SK-N-SH (cell line): ENCODE data around the gene EXOC2. TPM values are rescaled to one million over a fixed set of nuclear protein-coding genes. Genes with fewer than 3 reads are reported as not detected.

ENCODE experiments used
- CTCF ChIA-PET: fragments of 300-600, 350-600 bp; formaldehyde crosslinking; extraction: SDS; loops from one replicate; lab custom pipeline; 2021; lab: Yijun Ruan, JAX
- POLR2A ChIA-PET: fragments of 350-600 bp; sonication (Branson Sonifier 250); formaldehyde crosslinking; extraction: SDS; loops from one replicate; lab custom pipeline; 2020; ENCODE audit warnings: antibody characterized with exemption, inconsistent platforms; lab: Yijun Ruan, JAX
- DNase-seq: peaks from one replicate; pipeline ENCODE4 v3.0.0; 2012
- H2AFZ ChIP-seq: fragments of 200-600 bp; sonication (generic); 2 replicates; pipeline ENCODE4 v1.8.1; 2016; ENCODE audit warnings: antibody characterized with exemption, mild to moderate bottlenecking, low read depth
- H3F3A ChIP-seq: fragments of 200-600 bp; sonication (generic); replicated peaks from 2 replicates; pipeline ENCODE3; 2016; ENCODE audit warnings: antibody characterized with exemption, mild to moderate bottlenecking; ENCODE audit not compliant: insufficient read depth
- H3K27ac ChIP-seq, 2 experiments: fragments of 200-500 bp in 1 of 2; fragments of 200-600 bp in 1 of 2; sonication (Bioruptor generic) in 1 of 2; sonication (generic), shearing (Covaris generic) in 1 of 2; 2 replicates each; pipeline versions ENCODE4 v1.5.1 to v1.6.1; 2014 to 2016; ENCODE audit warnings: low read depth in 2 of 2, inconsistent platforms in 1 of 2, low read length in 1 of 2, mild to moderate bottlenecking in 1 of 2, mixed read lengths in 1 of 2
- H3K27me3 ChIP-seq: fragments of 200-600 bp; sonication (generic), shearing (Covaris generic); 2 replicates; pipeline ENCODE4 v1.6.1; 2016; ENCODE audit warnings: mixed run types; ENCODE audit not compliant: insufficient read depth
- H3K36me3 ChIP-seq, 2 experiments: fragments of 200-500 bp in 1 of 2; fragments of 200-600 bp in 1 of 2; sonication (Bioruptor generic) in 1 of 2; sonication (generic) in 1 of 2; replicated peaks in 1 of 2; 2 replicates each; pipeline versions ENCODE3 to v1.5.1; 2014 to 2016; ENCODE audit warnings: low read length in 1 of 2, mild to moderate bottlenecking in 1 of 2; ENCODE audit not compliant: insufficient read depth in 2 of 2, control insufficient read depth in 1 of 2
- H3K4me1 ChIP-seq, 2 experiments: fragments of 200-500 bp in 1 of 2; fragments of 200-600 bp in 1 of 2; sonication (Bioruptor generic) in 1 of 2; sonication (generic), shearing (Covaris generic) in 1 of 2; 2 replicates each; pipeline versions ENCODE4 v1.5.1 to v1.6.1; 2014 to 2016; ENCODE audit warnings: low read depth in 1 of 2, low read length in 1 of 2, mixed run types in 1 of 2; ENCODE audit not compliant: insufficient read depth in 2 of 2, control insufficient read depth in 1 of 2
- H3K4me2 ChIP-seq: fragments of 200-600 bp; sonication (generic), shearing (Covaris generic); 2 replicates; pipeline ENCODE4 v1.6.1; 2017; ENCODE audit warnings: mixed run types
- H3K4me3 ChIP-seq, 2 experiments: fragments of 200-500 bp in 1 of 2; fragments of 200-600 bp in 1 of 2; sonication (Bioruptor generic) in 1 of 2; sonication (generic), shearing (Covaris generic) in 1 of 2; 2 replicates each; pipeline versions ENCODE4 v1.5.1 to v1.8.1; 2014 to 2016; ENCODE audit warnings: low read depth in 2 of 2, inconsistent platforms in 1 of 2, low read length in 1 of 2, mild to moderate bottlenecking in 1 of 2, mixed read lengths in 1 of 2, moderate library complexity in 1 of 2
- H3K79me2 ChIP-seq: fragments of 200-600 bp; sonication (generic); 2 replicates; pipeline ENCODE4 v1.8.1; 2017; ENCODE audit warnings: mild to moderate bottlenecking; ENCODE audit not compliant: insufficient read depth
- H3K9ac ChIP-seq: fragments of 200-600 bp; sonication (generic); 2 replicates; pipeline ENCODE4 v1.6.1; 2017; ENCODE audit warnings: mixed run types
- H3K9me2 ChIP-seq: fragments of 200-600 bp; sonication (generic); 2 replicates; pipeline ENCODE4 v1.6.1; 2017; ENCODE audit warnings: mixed run types
- H3K9me3 ChIP-seq: fragments of 200-600 bp; sonication (generic); 2 replicates; pipeline ENCODE4 v1.6.1; 2017; ENCODE audit warnings: mixed run types, mild to moderate bottlenecking, moderate library complexity
- H4K20me1 ChIP-seq: fragments of 200-600 bp; sonication (generic); 2 replicates; pipeline ENCODE4 v1.6.1; 2017; ENCODE audit warnings: mild to moderate bottlenecking, mixed run types; ENCODE audit not compliant: insufficient read depth
- CHD2 ChIP-seq: fragments of 150-350 bp; IDR thresholded peaks from 2 replicates; pipeline ENCODE4 v1.6.1; 2018; ENCODE audit warnings: low read length; ENCODE audit not compliant: partially characterized antibody
- ELF1 ChIP-seq: IDR thresholded peaks from 2 replicates; pipeline ENCODE4 v1.4.0; 2012
- FOSL2 ChIP-seq: IDR thresholded peaks from 2 replicates; pipeline ENCODE4 v1.4.0; 2012; ENCODE audit warnings: low read depth, mild to moderate bottlenecking, moderate library complexity, borderline replicate concordance
- FOXM1 ChIP-seq: IDR thresholded peaks from 2 replicates; pipeline ENCODE4 v1.4.0; 2012; ENCODE audit warnings: low read depth, mild to moderate bottlenecking
- GABPA ChIP-seq: IDR thresholded peaks from 2 replicates; pipeline ENCODE4 v1.4.0; 2012; ENCODE audit warnings: low read depth, mild to moderate bottlenecking
- JUND ChIP-seq: IDR thresholded peaks from 2 replicates; pipeline ENCODE4 v1.4.0; 2012
- MEF2A ChIP-seq: IDR thresholded peaks from 2 replicates; pipeline ENCODE4 v1.4.0; 2012; ENCODE audit warnings: low read depth, borderline replicate concordance
- RAD21 ChIP-seq: IDR thresholded peaks from 2 replicates; pipeline ENCODE4 v1.6.1; 2012; ENCODE audit warnings: mild to moderate bottlenecking, low read length
- RCOR1 ChIP-seq: fragments of 150-350 bp; IDR thresholded peaks from 2 replicates; pipeline ENCODE4 v1.6.1; 2017; ENCODE audit warnings: antibody characterized with exemption, low read length
- RFX5 ChIP-seq: IDR thresholded peaks from 2 replicates; pipeline ENCODE4 v1.6.1; 2012; ENCODE audit warnings: mild to moderate bottlenecking, improper control_type of control experiment, low read length
- RXRA ChIP-seq: IDR thresholded peaks from 2 replicates; pipeline ENCODE4 v1.4.0; 2012; ENCODE audit warnings: low read depth, mild to moderate bottlenecking, borderline replicate concordance
- SIN3A ChIP-seq: IDR thresholded peaks from 2 replicates; pipeline ENCODE4 v1.6.1; 2012; ENCODE audit warnings: low read depth, mild to moderate bottlenecking, low read length, moderate library complexity, borderline replicate concordance
- TCF12 ChIP-seq: IDR thresholded peaks from 2 replicates; pipeline ENCODE4 v1.4.0; 2012
- TEAD4 ChIP-seq: IDR thresholded peaks from 2 replicates; pipeline ENCODE4 v1.4.0; 2012; ENCODE audit warnings: mild to moderate bottlenecking, borderline replicate concordance; ENCODE audit not compliant: insufficient read depth
- YY1 ChIP-seq: IDR thresholded peaks from 2 replicates; pipeline ENCODE4 v1.4.0; 2012; ENCODE audit warnings: low read depth, mild to moderate bottlenecking
- WGBS: methylation state at CpG from one replicate; pipeline ENCODE4 v1.1.6; 2017; ENCODE audit warnings: low lambda C conversion rate; 5-methylcytosine and 5-hydroxymethylcytosine counted together
- polyA plus RNA-seq, 3 experiments: library from polyadenylated mRNA; depleted of rRNA; stranded (reverse); fragments of >200 nt; gene quantifications; 2 replicates each; pipeline ENCODE4 v1.2.3, GENCODE V29; 2012
- TF ChIP-seq, protein P1 (sequence below): fragments of 200-600 bp; sonication (generic); IDR thresholded peaks from 2 replicates; pipeline ENCODE4 v1.6.1; 2017; ENCODE audit warnings: antibody characterized with exemption, mild to moderate bottlenecking, moderate library complexity
- TF ChIP-seq, protein P2 (sequence below): IDR thresholded peaks from 2 replicates; pipeline ENCODE4 v1.4.0; 2012; ENCODE audit warnings: low read depth
- TF ChIP-seq, protein P3 (sequence below): fragments of 150-350 bp; IDR thresholded peaks from 2 replicates; pipeline ENCODE4 v1.6.1; 2016; ENCODE audit warnings: mild to moderate bottlenecking, low read depth, low read length
- TF ChIP-seq, protein P4 (sequence below): IDR thresholded peaks from 2 replicates; pipeline ENCODE4; 2012

Gene EXOC2
- polyA plus RNA-seq, 1 of the 3 experiments (the other 2 are of a cell fraction): 10.6 TPM

DNA sequence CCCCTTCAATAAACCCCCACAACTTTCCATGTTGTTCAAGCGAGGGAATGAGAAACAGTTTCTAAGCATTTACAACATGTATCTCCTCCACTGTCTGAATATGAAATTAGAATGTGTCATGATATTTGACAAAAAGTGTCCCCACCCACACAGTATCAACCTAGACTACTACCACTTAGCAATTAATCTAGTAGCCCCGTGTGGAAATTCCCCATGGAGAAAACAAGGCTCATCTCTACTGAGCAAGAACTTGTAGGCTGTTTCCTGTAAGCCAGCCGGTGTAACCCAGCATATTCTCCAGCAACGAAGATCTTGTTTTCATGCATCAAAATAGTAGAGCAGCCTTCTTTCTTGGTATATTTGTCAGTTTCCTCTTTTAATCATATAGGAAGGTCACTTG is 186.4 kb downstream of the EXOC2 start:
- H3K4me3 ChIP-seq: no peak overlapping the region
- H3K4me2 ChIP-seq: no peak overlapping the region
- no peak for DNase-seq
- H3K9me3 ChIP-seq: no peaks in the 10 kb centered on the region
- no peaks in the 10 kb centered on the region for H3K4me1 ChIP-seq
- peaks cover 6 to 9% of the 10 kb centered on the region in 2 experiments for H3K36me3 ChIP-seq
- H3K27me3 ChIP-seq: no peaks in the 10 kb centered on the region
- no peaks in the 10 kb centered on the region for H3F3A ChIP-seq
- H3K27ac ChIP-seq: no peak overlapping the region
- H3K79me2 ChIP-seq: no peaks in the 10 kb centered on the region
- no peak overlapping the region for H2AFZ ChIP-seq
- WGBS: 92% methylated on average over 4 of the region's 4 CpGs
- no peak overlapping the region for H3K9ac ChIP-seq
- CTCF ChIA-PET: no interaction called here
- TF ChIP-seq, protein P1, sequence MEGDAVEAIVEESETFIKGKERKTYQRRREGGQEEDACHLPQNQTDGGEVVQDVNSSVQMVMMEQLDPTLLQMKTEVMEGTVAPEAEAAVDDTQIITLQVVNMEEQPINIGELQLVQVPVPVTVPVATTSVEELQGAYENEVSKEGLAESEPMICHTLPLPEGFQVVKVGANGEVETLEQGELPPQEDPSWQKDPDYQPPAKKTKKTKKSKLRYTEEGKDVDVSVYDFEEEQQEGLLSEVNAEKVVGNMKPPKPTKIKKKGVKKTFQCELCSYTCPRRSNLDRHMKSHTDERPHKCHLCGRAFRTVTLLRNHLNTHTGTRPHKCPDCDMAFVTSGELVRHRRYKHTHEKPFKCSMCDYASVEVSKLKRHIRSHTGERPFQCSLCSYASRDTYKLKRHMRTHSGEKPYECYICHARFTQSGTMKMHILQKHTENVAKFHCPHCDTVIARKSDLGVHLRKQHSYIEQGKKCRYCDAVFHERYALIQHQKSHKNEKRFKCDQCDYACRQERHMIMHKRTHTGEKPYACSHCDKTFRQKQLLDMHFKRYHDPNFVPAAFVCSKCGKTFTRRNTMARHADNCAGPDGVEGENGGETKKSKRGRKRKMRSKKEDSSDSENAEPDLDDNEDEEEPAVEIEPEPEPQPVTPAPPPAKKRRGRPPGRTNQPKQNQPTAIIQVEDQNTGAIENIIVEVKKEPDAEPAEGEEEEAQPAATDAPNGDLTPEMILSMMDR: no peak
- TF ChIP-seq TEAD4: no peak
- TF ChIP-seq RAD21: no peak
- no peak for TF ChIP-seq FOXM1
- TF ChIP-seq, all 33 proteins: peak for 0
- POLR2A ChIA-PET: no interaction called here
- H3K9me2 ChIP-seq: no peaks in the 10 kb centered on the region
- no peaks in the 10 kb centered on the region for H4K20me1 ChIP-seq

DNA sequence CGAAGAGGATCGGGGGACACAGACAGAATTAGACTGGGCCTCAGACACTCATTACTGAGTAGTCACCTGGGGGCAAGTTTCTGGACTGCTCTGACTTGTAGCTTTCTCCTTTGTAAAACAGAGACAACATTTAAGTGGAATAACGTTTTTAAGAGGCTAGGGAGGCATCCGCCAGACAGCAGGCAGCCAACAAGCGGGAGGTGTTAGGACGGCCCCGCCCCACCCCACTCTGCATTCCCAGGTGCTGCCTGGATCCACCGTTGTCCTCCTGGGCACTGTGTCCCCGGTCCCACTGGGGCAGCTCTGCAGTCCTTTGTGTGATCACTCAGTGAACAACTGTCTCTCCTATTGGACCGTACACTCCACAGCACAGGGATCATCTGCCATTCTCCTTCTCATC is 187.6 kb downstream of the EXOC2 start:
- no peak for TF ChIP-seq SIN3A
- no peak for TF ChIP-seq TCF12
- WGBS: 88% methylated on average over 10 of the region's 10 CpGs
- Histone ChIP-seq H3K27me3 (no peaks in the 10 kb centered on the region), H3K4me2 (no peak overlapping the region), H3K9me3 (no peaks in the 10 kb centered on the region), H3K27ac (no peak overlapping the region), H2AFZ (no peak overlapping the region), H3K9ac (no peak overlapping the region), H3K36me3 (peaks cover 0 to 9% of the 10 kb centered on the region in 2 experiments), H3K4me3 (no peak overlapping the region), H3K79me2 (no peaks in the 10 kb centered on the region), H3K4me1 (no peaks in the 10 kb centered on the region), H3F3A (no peaks in the 10 kb centered on the region), H3K9me2 (no peaks in the 10 kb centered on the region), H4K20me1 (no peaks in the 10 kb centered on the region)
- ChIA-PET CTCF (interaction anchor here (1.3 kb wide), 1 partner anchor 88 kb away, joined by 4 read pairs; no protein-coding TSS in a partner anchor), POLR2A (no interaction called here)
- DNase-seq: no peak

DNA sequence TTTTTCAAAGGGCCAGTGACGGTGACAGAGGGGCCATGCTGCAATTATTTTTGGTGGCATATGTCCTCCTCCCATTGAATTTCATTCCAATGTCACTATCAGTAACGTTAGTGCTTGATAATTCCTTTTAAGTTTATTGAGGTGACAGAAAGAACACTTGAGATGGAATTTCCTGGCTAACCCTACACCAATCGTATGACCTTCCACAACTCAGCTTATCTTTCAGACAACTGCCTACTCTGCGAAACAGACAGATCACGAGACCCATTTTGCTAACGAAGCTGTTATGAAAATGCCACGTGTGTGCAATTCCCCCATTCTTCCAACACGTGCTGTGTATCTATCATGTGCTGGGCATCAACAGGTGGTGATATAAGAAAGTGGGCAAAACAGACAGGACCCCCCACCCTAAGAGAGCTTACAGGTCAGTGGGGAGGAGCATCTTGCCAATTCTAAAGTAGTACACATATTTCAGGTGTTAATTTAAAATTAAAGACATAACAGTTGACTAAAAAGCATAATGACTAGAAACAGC is 188.4 kb downstream of the EXOC2 start:
- Histone ChIP-seq H3K27ac (no peak overlapping the region), H2AFZ (no peak overlapping the region), H3K4me2 (no peak overlapping the region), H3K4me3 (no peak overlapping the region), H3K36me3 (peaks cover 0 to 8% of the 10 kb centered on the region in 2 experiments), H3F3A (no peaks in the 10 kb centered on the region), H3K9me2 (no peaks in the 10 kb centered on the region), H3K79me2 (no peaks in the 10 kb centered on the region), H3K9ac (no peak overlapping the region), H4K20me1 (no peaks in the 10 kb centered on the region), H3K4me1 (no peaks in the 10 kb centered on the region), H3K9me3 (no peaks in the 10 kb centered on the region), H3K27me3 (no peaks in the 10 kb centered on the region)
- no peak for DNase-seq
- ChIA-PET CTCF (interaction anchor here (1.3 kb wide), 1 partner anchor 89 kb away, joined by 4 read pairs; no protein-coding TSS in a partner anchor), POLR2A (no interaction called here)
- 93% methylated on average over 8 of the region's 8 CpGs for WGBS
- TF ChIP-seq CHD2 (no peak), RXRA (no peak), MEF2A (no peak), FOXM1 (no peak), GABPA (no peak), RFX5 (no peak), ELF1 (no peak), RCOR1 (no peak), JUND (no peak), YY1 (no peak), FOSL2 (no peak), TEAD4 (no peak), TCF12 (no peak)
- TF ChIP-seq, protein P2, sequence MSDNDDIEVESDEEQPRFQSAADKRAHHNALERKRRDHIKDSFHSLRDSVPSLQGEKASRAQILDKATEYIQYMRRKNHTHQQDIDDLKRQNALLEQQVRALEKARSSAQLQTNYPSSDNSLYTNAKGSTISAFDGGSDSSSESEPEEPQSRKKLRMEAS: no peak
- TF ChIP-seq, protein P3, sequence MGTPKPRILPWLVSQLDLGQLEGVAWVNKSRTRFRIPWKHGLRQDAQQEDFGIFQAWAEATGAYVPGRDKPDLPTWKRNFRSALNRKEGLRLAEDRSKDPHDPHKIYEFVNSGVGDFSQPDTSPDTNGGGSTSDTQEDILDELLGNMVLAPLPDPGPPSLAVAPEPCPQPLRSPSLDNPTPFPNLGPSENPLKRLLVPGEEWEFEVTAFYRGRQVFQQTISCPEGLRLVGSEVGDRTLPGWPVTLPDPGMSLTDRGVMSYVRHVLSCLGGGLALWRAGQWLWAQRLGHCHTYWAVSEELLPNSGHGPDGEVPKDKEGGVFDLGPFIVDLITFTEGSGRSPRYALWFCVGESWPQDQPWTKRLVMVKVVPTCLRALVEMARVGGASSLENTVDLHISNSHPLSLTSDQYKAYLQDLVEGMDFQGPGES: no peak
- TF ChIP-seq, protein P4, sequence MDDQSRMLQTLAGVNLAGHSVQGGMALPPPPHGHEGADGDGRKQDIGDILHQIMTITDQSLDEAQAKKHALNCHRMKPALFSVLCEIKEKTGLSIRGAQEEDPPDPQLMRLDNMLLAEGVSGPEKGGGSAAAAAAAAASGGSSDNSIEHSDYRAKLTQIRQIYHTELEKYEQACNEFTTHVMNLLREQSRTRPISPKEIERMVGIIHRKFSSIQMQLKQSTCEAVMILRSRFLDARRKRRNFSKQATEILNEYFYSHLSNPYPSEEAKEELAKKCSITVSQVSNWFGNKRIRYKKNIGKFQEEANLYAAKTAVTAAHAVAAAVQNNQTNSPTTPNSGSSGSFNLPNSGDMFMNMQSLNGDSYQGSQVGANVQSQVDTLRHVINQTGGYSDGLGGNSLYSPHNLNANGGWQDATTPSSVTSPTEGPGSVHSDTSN: no peak
